HG02840 (cell line): Measurements from ENCODE around the gene FKBP11.
A peak's percentile ranks its signal among the peaks of the same experiment; 100 is the strongest.

ENCODE experiments used
- ATAC-seq: cut with Tn5 transposase; IDR thresholded peaks from one replicate; pipeline ENCODE4 v1.9.1; 2021; ENCODE audit warnings: mild to moderate bottlenecking, moderate library complexity, moderate number of reproducible peaks; ENCODE audit not compliant: unreplicated experiment, low FRiP score

The FKBP11 gene

DNA sequence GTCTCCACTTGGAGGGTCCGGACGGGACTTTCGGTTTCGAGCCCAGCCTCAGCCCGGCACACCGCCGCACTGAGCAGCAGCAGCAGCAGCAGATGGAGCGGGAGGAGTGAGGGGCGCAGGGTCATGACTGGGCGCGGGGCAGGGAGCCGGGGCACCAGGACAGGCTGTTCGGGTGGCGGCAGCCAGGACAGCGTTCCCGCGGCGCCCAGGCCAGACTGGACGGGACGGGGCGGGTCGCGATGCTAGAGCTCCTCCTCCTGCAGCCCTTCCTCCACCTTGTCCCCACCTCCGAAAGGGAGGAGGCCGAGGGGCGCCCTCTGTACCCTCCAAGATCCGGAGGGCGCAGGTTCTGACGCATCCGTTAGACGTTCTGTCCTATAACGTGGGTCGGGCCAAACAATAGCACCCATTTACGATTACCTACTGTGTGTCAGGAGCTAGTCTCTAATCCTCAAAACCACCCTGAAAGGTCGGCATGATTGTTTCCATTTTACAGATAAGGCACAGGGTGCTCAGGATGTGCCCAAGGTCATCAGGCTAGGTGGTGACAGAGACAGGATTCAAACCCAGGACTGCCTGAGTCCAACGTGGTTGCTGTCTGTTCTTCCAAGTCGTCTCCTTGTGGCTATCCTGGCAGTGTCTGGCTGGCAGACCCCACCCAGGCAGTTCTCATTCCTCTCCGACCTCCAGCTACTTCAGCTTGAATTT, at the start of gene FKBP11:
Gene FKBP11 (minus strand): TSS at position 189 of the 708 bp plus-strand sequence. CDS start 64 bp downstream, at position 125.
- peak; percentile 61 for ATAC-seq

DNA sequence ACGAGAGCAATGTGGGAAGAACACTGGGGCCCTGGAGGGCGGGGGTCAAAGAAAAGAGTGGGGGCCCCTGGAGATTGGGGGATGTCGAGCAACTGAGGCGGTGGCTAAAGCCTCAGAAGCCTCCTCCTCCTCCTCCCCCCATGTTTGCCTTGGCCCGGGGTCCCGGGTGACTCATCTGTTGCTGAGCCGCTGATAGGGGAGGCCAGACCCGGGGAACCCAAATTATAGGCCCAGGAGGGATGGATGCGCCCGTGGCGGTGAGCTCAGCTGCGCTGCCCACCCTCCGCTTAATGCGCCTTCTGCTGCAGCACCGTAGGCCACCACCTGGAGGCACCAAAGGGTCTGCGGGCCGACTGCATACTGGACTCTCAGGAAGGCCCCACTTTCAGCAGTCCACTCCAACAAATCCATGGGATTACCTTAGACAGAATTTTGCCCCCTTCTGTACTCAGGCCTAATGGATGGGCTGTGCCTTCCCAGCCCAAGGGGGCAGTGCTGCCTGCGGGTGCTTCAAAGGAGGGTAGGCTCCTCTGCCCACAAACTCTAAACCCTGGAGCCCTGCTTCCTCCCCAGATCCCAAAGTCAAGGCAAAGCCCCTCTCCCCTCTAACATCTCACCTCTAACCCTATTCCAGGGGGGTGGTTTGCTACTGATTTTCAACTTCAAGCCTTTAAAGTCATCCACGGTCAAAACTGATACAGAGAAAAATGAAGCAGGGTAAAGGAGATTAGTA, 48.8 kb upstream of the FKBP11 start:
- no peak for ATAC-seq

DNA sequence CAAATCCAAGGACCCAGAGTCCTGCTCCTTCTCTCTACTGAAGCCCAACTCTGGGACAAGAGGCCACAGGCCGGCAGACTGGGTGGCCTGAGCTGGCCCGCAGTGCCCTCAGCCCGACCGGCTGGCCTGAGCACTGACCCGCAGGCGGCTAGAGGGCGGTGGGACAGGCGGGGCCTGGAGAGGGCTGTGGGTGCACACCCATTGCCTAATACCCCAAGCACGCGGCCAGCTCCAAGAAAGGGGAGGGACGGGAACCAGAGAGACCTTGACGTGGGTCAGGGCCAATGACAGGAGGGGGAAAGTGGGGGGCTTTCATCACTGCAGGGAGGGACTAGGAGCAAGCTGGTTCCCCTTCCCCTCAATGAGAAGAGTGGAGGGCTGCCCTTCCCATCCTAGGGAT, 48.2 kb upstream of the FKBP11 start:
- no peak for ATAC-seq

DNA sequence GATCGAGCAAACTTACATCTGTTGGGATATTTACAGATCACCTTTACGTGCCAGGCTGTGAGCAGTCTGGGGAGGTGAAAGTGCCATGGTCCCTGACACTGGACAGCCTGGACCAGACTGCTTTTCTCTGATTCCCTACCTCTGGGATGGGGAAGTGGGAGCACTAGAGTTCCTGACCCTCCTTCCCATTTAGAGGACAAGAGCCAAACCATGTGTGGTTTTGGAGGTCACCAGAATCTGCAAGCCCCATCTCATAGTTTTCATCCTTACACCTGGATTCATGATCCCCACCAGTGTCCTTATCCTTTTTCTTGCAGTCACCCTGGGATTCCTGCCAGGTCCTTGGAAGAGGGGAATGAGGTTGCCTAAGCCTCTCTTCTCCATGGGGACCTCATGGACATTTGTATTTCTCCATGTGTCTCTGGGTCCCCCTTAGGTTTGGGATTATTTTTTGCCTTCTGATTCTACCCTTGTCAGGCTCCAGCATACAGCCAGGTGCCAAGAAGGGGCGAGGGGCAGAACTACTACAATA, 47.7 kb upstream of the FKBP11 start:
- ATAC-seq, result no peak

DNA sequence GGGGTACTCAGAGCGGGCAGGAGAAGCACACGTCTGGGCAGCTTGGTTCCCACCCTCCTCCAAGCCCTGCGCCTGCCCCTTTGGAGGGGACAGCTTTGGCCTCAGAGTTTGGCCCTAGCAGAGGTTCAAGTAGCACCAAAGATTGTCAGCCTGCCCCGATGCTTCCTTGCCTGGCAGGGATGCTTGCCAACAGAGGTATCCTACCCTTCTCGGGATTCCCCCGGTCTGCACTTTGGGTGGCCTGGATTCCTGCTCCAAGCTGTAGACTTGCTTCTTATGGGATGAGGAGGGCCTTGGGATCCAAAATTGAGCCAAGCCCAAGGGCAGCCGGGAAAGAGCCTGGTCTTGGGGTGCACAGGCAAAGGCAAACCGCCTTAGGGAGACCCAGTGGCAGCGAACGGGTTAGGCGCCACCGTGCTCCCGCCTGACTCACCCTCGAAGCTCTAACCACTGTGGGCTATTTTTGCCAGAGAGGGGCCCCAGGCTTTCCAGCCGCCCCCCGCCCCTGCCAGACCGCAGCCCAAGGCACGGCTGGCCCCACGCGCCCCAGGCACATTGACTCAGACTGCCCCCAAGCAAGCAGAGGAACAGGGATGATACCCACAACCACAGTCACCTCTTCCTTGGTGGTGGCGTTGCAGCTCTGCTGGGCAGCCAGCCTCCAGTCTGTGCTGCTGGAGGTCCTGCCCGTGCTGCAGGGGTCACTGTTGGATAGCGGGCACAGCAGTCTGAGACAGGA, 47.1 kb upstream of the FKBP11 start:
- no peak for ATAC-seq

DNA sequence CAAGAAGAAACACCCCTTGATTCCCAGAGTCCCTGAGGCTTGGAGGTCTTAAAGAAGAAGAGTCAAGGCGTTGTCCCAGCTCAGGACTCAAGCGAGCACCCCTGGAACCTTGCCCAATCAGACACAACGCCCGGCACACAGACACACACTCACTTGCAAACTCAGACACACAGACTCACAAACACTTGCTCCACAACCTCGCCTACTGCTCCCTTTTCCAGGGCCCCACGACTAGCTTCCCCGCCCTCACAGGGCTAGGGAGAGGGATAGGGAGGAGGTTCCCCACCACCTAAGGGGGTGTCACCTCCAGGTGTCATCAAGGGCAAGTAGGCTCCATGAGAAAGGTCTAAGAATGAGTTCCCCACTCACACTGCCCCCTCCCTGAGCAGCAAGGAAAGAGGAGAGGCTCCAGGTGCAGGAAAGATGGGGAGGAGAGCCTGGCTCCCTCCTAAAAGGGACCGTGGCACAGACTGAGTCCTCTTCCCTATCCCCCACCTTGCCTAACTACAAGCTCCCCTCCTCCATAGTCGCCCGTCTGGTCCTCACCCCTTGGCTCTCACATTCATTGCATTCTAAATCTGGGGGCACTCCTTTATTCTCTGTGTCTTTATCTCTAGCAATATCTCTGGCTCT, 45.5 kb upstream of the FKBP11 start:
- ATAC-seq, result no peak

DNA sequence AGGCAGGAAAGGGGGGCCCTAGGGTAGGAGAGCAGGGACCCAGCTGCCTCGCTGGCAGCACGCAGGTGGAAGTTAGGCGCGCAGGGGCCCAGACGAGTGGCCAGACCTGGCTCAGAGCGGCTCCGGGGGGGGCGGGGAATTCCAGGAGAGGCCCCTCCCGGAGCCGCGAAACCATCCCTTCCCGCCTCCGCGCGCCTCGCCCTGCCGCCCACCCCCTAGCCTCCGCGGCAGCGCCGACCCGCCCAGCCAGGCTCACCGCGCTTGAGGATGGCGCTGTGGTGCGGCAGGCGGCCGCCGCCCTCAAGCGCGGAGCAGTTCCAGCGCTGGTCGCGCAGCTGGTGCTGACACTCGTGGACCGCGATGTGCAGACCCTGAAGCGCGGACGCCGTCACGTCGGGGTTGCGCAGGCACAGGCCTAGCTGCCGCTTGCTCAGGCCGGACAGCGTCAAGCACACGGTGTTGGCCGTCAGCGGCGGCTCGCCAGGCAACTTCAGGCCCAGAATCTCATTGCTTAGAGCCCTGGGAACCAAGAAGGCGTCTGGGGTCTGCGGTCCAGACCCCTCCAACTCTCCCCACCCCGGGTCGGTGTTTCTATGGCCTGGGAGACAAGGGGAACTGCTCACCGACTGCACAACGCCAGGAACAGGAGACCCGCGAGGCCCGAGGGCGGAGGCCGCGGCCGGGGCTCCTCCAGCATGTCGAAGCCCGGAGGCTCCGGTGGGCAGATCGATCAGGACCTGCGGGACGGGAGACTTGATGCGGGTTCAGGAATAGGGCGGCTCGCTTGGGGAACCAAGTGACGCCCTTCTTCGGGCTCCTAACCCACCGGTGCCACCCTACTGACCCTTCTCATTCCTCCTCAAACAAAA, 44.8 kb upstream of the FKBP11 start:
- ATAC-seq, result no peak

DNA sequence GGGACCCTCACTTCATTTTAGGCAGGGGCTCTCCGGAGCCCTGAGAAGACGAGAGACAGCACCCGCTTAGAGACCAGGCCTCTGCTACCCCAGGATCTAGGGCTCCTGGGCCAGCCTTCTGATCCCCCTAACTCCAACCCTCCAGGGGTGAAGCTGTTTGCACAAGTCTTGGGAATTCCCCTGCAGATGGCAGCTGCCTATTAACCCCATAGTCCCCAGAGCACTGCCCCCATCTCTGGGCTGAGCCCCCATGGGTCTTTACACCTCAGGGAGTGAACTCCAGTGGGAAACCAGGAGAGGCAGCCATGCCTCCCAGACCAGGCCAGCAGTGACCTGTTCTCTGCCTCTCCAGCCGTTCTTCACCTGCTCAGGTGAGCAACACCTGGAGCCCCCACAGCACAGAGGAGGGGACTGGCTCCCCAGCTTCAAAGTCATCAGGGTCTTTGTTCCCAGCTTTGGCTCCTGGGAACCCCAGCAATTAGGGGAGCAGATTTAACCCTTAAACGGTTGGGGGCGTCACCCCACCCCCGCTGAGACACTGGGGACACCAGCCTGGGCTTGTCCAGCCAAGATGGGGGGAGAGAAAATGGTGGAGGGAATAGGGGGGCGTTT, 44.0 kb upstream of the FKBP11 start:
- ATAC-seq, result no peak

DNA sequence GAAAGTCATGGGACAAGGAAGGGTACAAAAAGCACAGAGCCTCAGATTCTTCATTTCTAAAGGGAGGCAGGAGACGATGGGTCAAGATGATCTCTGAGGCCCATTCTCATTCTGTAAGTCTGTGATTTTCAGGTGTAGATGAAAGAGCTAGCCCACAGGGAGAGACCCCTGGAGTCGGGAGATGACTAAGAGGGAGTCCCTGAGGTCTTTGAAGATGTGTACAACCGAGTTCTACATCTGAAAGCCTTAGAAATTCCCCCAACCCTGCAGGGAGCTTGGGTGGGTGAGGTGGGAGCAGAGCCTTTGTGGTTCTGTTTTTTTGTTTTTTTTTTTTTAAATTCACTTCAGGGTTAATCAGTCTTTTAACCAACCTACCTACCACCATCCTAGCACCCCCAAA, 43.2 kb upstream of the FKBP11 start:
- no peak for ATAC-seq

DNA sequence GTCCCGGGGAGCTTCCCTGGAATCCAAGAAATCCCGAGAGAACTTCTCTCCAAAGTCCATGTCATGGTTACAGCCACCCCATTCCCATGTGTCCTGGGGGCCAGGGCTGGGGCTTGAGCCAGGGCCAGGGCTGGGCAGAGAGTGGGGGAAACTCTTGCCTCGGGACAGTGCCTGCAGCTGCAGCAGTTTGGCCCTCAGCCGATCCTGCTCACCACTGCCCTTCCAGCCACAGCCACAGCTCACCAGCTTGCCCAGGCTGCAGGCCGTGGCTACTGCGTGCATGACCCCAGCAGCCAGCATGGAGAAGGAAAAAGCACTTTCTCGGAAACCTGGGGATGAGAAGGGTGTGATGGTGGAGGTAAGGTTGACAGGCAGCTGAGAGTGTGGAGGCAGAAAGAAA, 42.7 kb upstream of the FKBP11 start:
- no peak for ATAC-seq

DNA sequence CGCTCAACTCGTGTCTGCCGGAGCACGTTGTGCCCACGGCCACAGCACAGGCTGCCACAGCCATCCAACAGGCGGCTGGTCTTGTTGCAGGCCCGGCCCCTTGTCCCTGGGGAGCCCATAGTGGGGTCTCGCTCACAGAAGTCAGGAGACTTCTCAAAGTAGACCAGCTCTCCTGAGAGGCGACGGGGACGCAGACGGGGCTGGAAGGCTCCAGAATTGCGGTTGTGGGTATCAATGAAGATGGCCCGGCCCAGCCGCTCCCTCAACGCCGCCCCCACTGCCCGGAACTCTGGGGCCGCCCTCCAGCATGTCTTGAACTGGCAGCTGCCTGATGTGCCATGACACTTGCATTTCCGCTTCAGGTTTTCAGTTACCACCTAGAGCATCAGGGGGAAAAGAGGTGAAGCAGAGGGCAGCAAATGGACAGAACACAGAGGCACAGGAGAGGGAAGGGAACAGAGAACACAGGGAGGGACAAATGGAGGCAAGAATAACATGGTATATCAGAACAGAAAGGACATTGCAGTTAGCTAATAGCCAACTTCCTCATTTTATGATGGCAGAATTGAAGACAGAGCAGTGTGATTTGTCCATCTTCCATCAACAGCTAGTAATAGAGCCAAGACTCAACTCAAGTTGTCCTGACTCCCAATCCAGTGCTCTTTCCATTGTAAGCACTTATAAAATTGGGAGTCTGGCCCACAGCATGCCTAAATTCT, 41.0 kb upstream of the FKBP11 start:
- ATAC-seq, result no peak

DNA sequence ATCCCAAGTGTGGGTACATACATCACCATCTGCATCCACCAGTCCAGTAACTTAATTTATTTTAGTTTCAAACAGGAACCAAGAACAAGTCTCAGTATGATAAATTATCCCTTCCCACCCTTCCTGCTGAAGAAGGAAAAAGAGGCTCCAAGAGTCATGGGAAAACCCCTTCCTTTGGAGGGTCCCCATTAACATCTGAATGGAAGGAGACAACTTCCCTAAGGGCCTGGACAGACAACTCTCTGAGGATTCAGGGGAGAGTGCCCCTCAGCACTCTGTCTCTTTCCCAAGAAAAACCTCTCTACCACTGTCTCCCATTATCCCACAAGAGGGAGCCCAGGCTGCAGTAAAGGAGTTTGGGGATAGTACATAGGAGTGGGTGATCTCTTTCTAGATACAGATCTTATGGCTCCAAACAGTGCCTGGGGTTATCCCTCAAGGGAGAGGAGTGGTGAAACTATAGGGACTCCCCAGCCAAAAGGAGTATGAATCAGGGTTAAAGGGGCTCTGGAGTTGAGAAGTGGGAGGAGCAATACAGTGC, 40.1 kb upstream of the FKBP11 start:
- ATAC-seq, result no peak

DNA sequence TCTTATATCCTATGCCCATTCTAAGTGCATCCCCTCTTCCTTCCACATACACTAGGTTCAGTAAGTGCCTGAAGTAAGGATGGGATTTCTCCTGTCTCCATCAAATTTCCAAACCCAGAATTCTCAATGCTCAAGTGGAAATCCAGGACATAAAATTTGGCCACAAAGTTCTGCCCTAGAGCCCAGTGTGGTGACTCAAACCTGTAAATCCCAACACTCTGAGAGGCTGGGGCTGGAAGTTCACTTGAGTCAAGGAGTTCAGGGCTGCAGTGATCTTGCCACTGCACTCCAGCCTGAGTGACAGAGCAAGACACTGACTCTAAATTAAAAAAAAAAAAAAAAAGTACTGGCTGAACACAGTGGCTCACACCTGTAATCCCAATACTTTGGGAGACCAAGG, 36.5 kb upstream of the FKBP11 start:
- no peak for ATAC-seq

DNA sequence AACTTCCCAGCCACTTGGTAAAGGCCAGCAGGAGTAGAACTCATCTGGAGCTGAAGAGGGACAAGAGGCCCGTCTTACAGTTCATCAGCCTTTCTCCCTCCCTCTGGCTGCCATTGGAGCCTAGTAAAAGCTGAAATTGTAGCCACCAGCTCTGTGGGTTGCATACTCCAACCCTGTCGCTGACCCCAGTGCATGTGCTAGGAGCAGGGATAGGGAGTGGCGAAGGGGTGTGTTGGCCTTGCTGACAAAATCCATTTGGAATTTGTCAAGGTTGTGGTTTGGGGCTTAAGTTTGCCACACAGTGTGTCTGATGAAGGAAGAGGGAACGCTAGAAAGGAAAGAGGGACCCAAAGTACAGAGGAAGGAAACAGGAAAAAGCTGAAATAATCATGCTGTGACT, 36.0 kb upstream of the FKBP11 start:
- no peak for ATAC-seq

DNA sequence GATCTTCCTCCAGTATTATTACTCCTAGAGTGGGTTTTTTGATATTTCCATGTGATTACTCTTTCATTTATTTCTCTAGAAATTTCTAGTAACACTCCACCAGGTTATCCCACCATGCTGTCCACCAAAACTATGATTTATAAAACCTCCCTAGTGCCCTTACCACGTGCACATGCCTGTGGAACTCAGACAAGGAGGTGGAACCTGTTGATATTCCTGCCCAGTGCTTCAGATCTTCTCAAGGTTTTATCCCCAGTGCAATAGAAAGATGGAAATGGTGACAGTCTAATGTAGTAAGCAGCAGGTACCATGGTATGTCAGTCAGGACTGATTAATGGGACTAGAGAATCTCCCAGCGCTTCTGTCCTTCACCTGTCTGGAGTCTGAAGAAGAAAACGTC, 35.5 kb upstream of the FKBP11 start:
- ATAC-seq, result no peak

DNA sequence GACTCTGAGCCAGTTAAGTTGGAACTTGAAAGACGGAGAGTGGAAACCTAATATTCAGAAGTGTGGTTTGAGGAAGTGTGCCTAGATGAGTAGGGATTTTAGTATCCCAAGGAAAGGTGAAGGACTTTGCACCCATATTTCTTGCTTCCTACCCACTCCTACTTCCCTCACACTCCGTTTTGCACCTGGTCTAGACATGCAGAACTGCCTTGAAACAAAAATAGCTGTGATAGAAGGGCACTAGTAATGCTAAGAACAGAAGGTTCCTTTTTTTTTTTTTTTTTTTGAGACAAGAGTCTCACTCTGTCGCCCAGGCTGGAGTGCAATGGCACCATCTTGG, 32.7 kb upstream of the FKBP11 start:
- ATAC-seq, result no peak

DNA sequence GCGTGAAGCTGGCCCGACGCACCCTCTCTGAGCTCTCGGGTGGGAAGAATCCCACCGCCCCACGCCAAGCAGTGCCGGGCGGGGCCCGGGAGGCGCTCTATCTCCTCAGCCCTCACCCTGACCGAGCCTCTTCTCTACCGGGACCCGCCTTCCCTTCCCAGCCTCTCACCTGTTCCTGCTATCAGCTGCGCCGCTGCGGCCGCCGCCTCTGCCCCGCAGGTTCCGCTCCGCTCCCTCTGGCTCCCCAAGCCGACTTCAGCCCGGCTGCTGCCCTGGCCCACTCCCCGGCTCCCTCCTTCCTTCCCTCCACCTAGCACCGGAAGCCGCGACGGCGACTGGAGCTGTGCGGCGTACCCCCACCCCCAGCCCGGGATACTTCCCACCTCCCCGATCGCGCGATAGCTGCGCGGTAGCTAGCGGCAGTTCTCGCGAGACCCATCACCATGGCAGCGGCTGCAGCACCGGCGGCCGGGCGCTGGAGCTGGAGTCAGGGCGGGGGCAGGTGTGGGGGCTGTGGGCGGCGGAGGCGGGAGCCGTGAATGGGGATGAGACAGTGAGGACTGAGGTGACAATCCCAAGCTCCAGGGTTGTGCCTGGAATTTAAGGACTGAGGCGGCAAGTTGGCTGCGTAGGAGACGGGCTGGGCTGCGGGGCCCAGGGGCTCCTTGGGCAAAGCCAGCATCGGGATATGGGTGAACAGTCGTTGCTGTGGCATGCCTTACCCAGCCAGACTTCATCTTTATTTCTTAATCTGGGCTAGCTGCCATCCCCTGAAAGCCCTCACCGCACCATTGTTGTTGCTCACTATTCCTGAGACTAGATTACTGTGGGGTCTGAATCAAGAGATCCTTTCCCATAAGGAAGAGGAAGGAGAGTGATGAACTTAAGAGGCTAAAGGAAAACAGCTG, 32.1 kb upstream of the FKBP11 start, which contains the start of gene ARF3:
Gene ARF3 (minus strand): TSS at position 347 of the 908 bp plus-strand sequence. CDS start 16,392 bp downstream, outside the sequence.
- peak; percentile 70 for ATAC-seq
